Endodermal cell (in vitro differentiated cells): ENCODE results near the gene SLC25A47. TPM values are rescaled to one million over a fixed set of nuclear protein-coding genes. Genes with fewer than 3 reads are reported as not detected.

Source experiments
- DNase-seq: peaks from one replicate; pipeline ENCODE4 v3.0.0-alpha.2; 2017
- H3K27ac ChIP-seq: 2 replicates; pipeline ENCODE4 v1.5.1; 2013; ENCODE audit warnings: mild to moderate bottlenecking, low read depth, low read length, moderate library complexity
- H3K27me3 ChIP-seq: 2 replicates; pipeline ENCODE4 v1.6.1; 2013; ENCODE audit warnings: mild to moderate bottlenecking, low read length, moderate library complexity; ENCODE audit not compliant: insufficient read depth, control insufficient read depth, poor library complexity, severe bottlenecking
- H3K36me3 ChIP-seq: 2 replicates; pipeline ENCODE4 v1.7.0; 2013; ENCODE audit warnings: mild to moderate bottlenecking, low read length, moderate library complexity; ENCODE audit not compliant: control insufficient read depth, insufficient read depth
- H3K4me1 ChIP-seq: one replicate; pipeline ENCODE4 v1.7.0; 2013; ENCODE audit warnings: low read length; ENCODE audit not compliant: control insufficient read depth, insufficient read depth
- H3K4me3 ChIP-seq: 2 replicates; pipeline ENCODE4 v1.5.1; 2013; ENCODE audit warnings: mild to moderate bottlenecking, low read length, moderate library complexity
- H3K9ac ChIP-seq: 2 replicates; pipeline ENCODE4 v1.6.1; 2013; ENCODE audit warnings: mild to moderate bottlenecking, low read length, moderate library complexity; ENCODE audit not compliant: poor library complexity, severe bottlenecking; ENCODE audit errors: extremely low read depth
- H3K9me3 ChIP-seq: 2 replicates; pipeline ENCODE4 v1.6.1; 2013; ENCODE audit warnings: mild to moderate bottlenecking, low read length, moderate library complexity; ENCODE audit not compliant: control insufficient read depth
- H3K27ac Mint-ChIP-seq: 2 replicates; pipeline ENCODE4 v1.8.0; 2020; ENCODE audit warnings: mixed read lengths
- H3K27me3 Mint-ChIP-seq: 2 replicates; pipeline ENCODE4 v1.8.0; 2021; ENCODE audit warnings: mild to moderate bottlenecking, mixed read lengths; ENCODE audit not compliant: insufficient read depth
- H3K36me3 Mint-ChIP-seq: 2 replicates; pipeline ENCODE4 v1.8.0; 2020; ENCODE audit warnings: low read depth, mixed read lengths
- H3K4me1 Mint-ChIP-seq: 2 replicates; pipeline ENCODE4 v1.8.0; 2020; ENCODE audit warnings: mixed read lengths
- H3K4me3 Mint-ChIP-seq: 2 replicates; pipeline ENCODE4 v1.8.0; 2020; ENCODE audit warnings: mild to moderate bottlenecking, moderate library complexity, mixed read lengths
- H3K9me3 Mint-ChIP-seq: 2 replicates; pipeline ENCODE4 v1.8.0; 2020; ENCODE audit warnings: mild to moderate bottlenecking, mixed read lengths
- CTCF ChIP-seq: fragments of 200-600 bp; sonication (generic); conservative IDR thresholded peaks from 2 replicates; pipeline ENCODE4 v1.5.0; 2021; ENCODE audit warnings: antibody characterized with exemption, mild to moderate bottlenecking
- WGBS, 2 experiments: methylation state at CpG; one replicate each; pipeline versions ENCODE4 v1.1.5 to v1.1.7; 2013; ENCODE audit warnings: missing lambda C conversion rate in 2 of 2, mixed read lengths in 1 of 2; ENCODE audit not compliant: insufficient coverage in 1 of 2, insufficient read length in 1 of 2; 5-methylcytosine and 5-hydroxymethylcytosine counted together
- total RNA-seq, 2 donors: library from RNA; stranded (reverse); fragmentation: NEBNext Ultra II Directional in 1 of 2; extraction: Animal tissue kit (Norgen Biotek cat#: 25700) in 1 of 2; gene quantifications; 2 replicates in 1 of 2; 3 replicates in 1 of 2; pipeline ENCODE4 v1.2.1, GENCODE V29; 2021

The SLC25A47 gene
- total RNA-seq, 2 donors from 2014 or later: not detected

DNA sequence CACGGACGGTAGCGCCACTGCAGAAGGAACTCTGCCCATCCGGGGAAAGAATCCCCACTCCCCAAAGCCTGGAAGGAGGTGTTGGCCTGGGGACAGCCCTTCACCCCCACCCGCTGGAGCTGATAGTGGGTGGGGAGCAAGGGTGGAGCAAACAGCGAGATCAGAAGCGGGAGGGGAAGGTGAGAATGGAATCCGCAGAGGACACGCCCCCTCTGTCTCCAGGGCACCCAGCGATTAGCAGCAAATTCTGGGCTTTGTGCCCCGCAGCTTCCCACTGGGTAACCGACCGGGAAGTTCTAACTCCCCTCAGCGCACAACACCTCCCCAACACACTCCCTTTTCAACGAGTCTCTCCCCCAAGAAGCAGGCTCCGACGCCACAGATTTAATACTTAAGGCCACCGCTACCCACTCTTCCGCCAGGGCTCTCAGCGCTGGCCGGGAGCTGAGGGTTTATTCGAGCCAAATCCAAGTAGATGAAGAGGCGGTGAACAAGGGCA, 18.3 kb upstream of the SLC25A47 start:
- Histone ChIP-seq H3K36me3 (peaks cover 23% of the 10 kb centered on the region), H3K4me1 (peaks cover 20% of the 10 kb centered on the region), H3K9ac (peak overlapping the region; percentile 73), H3K9me3 (no peaks in the 10 kb centered on the region), H3K4me3 (peak overlapping the region; percentile 96), H3K27ac (peak overlapping the region; percentile 49), H3K27me3 (no peaks in the 10 kb centered on the region)
- Mint-ChIP-seq H3K27me3 (no peaks in the 10 kb centered on the region), H3K4me3 (peak overlapping the region; percentile 91), H3K36me3 (peaks cover 15% of the 10 kb centered on the region), H3K27ac (peak overlapping the region; percentile 94), H3K9me3 (no peaks in the 10 kb centered on the region), H3K4me1 (peaks cover 27% of the 10 kb centered on the region)
- 0 to 1% methylated on average over 5 to 23 of the region's 23 CpGs for WGBS, 2 experiments
- peak; percentile 91 for DNase-seq
- peak; percentile 17 for TF ChIP-seq CTCF

GRCh38 chr14:100305324-100306100, 17.6 kb upstream of the SLC25A47 start:
- Mint-ChIP-seq H3K4me1 (peaks cover 27% of the 10 kb centered on the region), H3K9me3 (no peaks in the 10 kb centered on the region), H3K36me3 (peaks cover 15% of the 10 kb centered on the region), H3K4me3 (peak overlapping the region; percentile 91), H3K27ac (peak overlapping the region; percentile 94), H3K27me3 (no peaks in the 10 kb centered on the region)
- DNase-seq: peak; percentile 78
- Histone ChIP-seq H3K4me1 (peaks cover 20% of the 10 kb centered on the region), H3K4me3 (peak overlapping the region; percentile 96), H3K27ac (peak overlapping the region; percentile 49), H3K9ac (peak overlapping the region; percentile 73), H3K36me3 (peaks cover 23% of the 10 kb centered on the region), H3K9me3 (no peaks in the 10 kb centered on the region), H3K27me3 (no peaks in the 10 kb centered on the region)
- WGBS, 2 experiments: 0% methylated on average over 19 to 65 of the region's 65 CpGs
- no peak for TF ChIP-seq CTCF

DNA sequence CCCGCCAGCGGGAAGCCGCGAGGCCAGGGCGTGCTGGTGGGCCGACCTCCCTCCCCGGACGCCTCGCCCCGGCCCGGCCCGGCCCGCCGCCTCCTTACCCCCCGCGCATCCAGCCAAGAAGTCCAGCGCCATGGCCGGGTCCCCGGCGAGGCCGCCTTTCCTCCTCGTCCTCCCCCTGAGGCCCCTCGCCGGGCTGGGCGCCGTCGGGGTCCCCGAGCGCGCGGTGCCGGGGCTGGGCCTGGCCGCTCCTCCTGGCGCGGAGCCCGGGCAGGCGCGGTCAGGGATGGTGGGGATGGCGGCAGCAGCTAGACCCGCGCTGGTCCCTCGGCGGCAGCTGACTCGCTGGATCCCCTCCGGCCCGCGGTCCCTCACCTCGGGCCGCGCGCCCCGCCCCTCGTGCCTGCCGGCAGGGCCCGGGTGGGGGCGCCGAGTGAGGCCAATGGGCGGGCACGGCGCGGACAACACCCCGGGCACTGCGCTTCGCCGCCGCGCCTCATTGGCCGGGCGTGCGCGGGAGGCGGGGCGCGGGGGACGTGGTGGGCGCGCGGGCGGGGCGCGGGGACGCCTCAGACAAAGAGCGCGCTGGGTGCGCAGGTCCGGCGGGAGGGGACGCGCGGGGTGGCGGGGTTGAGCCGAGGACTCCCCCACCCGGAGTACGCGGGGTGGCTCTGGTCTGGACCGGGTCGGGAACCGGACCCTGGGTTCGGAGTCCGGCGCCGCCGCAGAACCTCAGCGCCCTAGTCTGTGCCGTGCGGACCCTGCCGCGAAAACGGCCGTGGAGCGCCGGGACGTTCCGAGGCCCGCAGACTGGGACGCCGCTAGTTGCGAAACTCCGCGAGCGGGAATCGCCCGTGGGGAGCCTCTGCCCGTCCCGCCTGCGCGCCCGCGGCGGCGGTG, 16.8 kb upstream of the SLC25A47 start, which contains the start of gene SLC25A29:
TSS of gene SLC25A29 (minus strand) at position 344 of the 897 bp plus-strand sequence. CDS start at position 132, 212 bp downstream.
- H3K27ac Mint-ChIP-seq: peak within 1 kb of the TSS; percentile 94
- peak within 1 kb of the TSS; percentile 91 for H3K4me3 Mint-ChIP-seq
- Histone ChIP-seq H3K4me1 (peaks cover 20% of the 10 kb centered on the region), H3K9me3 (no peaks in the 10 kb centered on the region), H3K9ac (peak within 1 kb of the TSS; percentile 91), H3K4me3 (peak within 1 kb of the TSS; percentile 96), H3K27ac (peak within 1 kb of the TSS; percentile 92), H3K27me3 (no peaks in the 10 kb centered on the region), H3K36me3 (peaks cover 23% of the 10 kb centered on the region)
- 0 to 1% methylated on average over 29 to 131 of the region's 131 CpGs for WGBS, 2 experiments
- H3K4me1 Mint-ChIP-seq: peaks cover 29% of the 10 kb centered on the region
- TF ChIP-seq CTCF: no peak
- DNase-seq: peak; percentile 94
- H3K27me3 Mint-ChIP-seq: no peaks in the 10 kb centered on the region
- peaks cover 15% of the 10 kb centered on the region for H3K36me3 Mint-ChIP-seq
- no peaks in the 10 kb centered on the region for H3K9me3 Mint-ChIP-seq
